Renal cortex interstitium (tissue), 11 donors: ENCODE measurements around the gene SMC1B. TPM values are rescaled to one million over a fixed set of nuclear protein-coding genes. Genes with fewer than 3 reads are reported as not detected.
A peak's percentile ranks its signal among the peaks of the same experiment; 100 is the strongest.
"Not testable (repeated sequence)": the region's sequence is repeated elsewhere in the genome, so short reads cannot be mapped to it uniquely, and the experiment has no call there.

ENCODE experiments used
- DNase-seq, 11 donors: peaks; one replicate each; pipeline ENCODE4 v3.0.0-alpha.2; 2013; ENCODE audit warnings: low read depth in 9 of 11, low spot score in 4 of 11; ENCODE audit errors: extremely low read depth in 1 of 11
- polyA plus RNA-seq, 3 donors: library from polyadenylated mRNA; unstranded; fragments of 120-200 nt; gene quantifications; one replicate each; pipeline ENCODE4 v1.2.1, GENCODE V29; 2013; ENCODE audit not compliant: insufficient read length in 3 of 3

The SMC1B gene
- polyA plus RNA-seq, 3 donors = 0.13 to 0.32 (median 0.20) TPM

- DNase-seq = no peak
Measured at GRCh38 chr22:45446216-45446615, 32.8 kb upstream of the SMC1B start.

- DNase-seq = no peak
Measured at GRCh38 chr22:45445031-45445710, 31.8 kb upstream of the SMC1B start.

GRCh38 chr22:45444168-45444567 is 30.8 kb upstream of the SMC1B start:
- DNase-seq = no peak

- DNase-seq = no peak
Measured at GRCh38 chr22:45442116-45442515, 28.7 kb upstream of the SMC1B start.

- peak in 7 of 11 donors; percentile 45 to 70 (median 59) for DNase-seq
Measured at GRCh38 chr22:45441138-45441537, 27.7 kb upstream of the SMC1B start.

- not testable (repeated sequence) for DNase-seq
Measured at GRCh38 chr22:45440688-45441087, 27.3 kb upstream of the SMC1B start.

- DNase-seq = no peak
Measured at GRCh38 chr22:45438336-45438735, 24.9 kb upstream of the SMC1B start.

GRCh38 chr22:45436871-45437517 is 23.6 kb upstream of the SMC1B start:
- DNase-seq = not testable (repeated sequence)

GRCh38 chr22:45435544-45436139 is 22.2 kb upstream of the SMC1B start:
- DNase-seq = peak; percentile 76 to 89 (median 85)

- no peak for DNase-seq
Measured at GRCh38 chr22:45434981-45435380, 21.6 kb upstream of the SMC1B start.

- DNase-seq = no peak
Measured at GRCh38 chr22:45430871-45431270, 17.5 kb upstream of the SMC1B start.

GRCh38 chr22:45429981-45430775 is 16.8 kb upstream of the SMC1B start:
- no peak for DNase-seq

- DNase-seq = no peak
Measured at GRCh38 chr22:45429424-45429823, 16.0 kb upstream of the SMC1B start.

GRCh38 chr22:45428391-45429385 is 15.3 kb upstream of the SMC1B start:
- DNase-seq = no peak

GRCh38 chr22:45427114-45427513 is 13.7 kb upstream of the SMC1B start:
- DNase-seq = no peak

- no peak for DNase-seq
Measured at GRCh38 chr22:45426387-45426786, 13.0 kb upstream of the SMC1B start.

GRCh38 chr22:45425531-45426265 is 12.3 kb upstream of the SMC1B start:
- no peak for DNase-seq

- no peak for DNase-seq
Measured at GRCh38 chr22:45425101-45425500, 11.7 kb upstream of the SMC1B start.
